Gastroesophageal sphincter (tissue), 3 donors: ENCODE results near the gene SHISAL1.

ENCODE experiments used
- EP300 ChIP-seq: sonication (generic); formaldehyde crosslinking; IDR thresholded peaks from one replicate; pipeline ENCODE4 v1.6.1; 2017; ENCODE audit warnings: antibody characterized with exemption, mild to moderate bottlenecking
- POLR2A ChIP-seq, 2 donors: fragments of 450-650 bp; IDR thresholded peaks; one replicate each; pipeline ENCODE4 v1.6.1; 2017; ENCODE audit warnings: antibody characterized with exemption in 2 of 2, mild to moderate bottlenecking in 2 of 2, moderate library complexity in 1 of 2
- POLR2AphosphoS5 ChIP-seq: sonication (generic); formaldehyde crosslinking; IDR thresholded peaks from one replicate; pipeline ENCODE4 v1.6.1; 2017; ENCODE audit warnings: antibody characterized with exemption
- TF ChIP-seq, protein P1 (sequence below), 4 experiments: fragments of 200-600 bp in 2 of 4; fragments of 450-650 bp in 2 of 4; sonication (generic) in 1 of 4; IDR thresholded peaks; one replicate each; pipeline ENCODE4 v1.5.1; 2017 to 2019; ENCODE audit warnings: antibody characterized with exemption in 4 of 4, mild to moderate bottlenecking in 2 of 4, moderate library complexity in 2 of 4

- TF ChIP-seq, protein P1, sequence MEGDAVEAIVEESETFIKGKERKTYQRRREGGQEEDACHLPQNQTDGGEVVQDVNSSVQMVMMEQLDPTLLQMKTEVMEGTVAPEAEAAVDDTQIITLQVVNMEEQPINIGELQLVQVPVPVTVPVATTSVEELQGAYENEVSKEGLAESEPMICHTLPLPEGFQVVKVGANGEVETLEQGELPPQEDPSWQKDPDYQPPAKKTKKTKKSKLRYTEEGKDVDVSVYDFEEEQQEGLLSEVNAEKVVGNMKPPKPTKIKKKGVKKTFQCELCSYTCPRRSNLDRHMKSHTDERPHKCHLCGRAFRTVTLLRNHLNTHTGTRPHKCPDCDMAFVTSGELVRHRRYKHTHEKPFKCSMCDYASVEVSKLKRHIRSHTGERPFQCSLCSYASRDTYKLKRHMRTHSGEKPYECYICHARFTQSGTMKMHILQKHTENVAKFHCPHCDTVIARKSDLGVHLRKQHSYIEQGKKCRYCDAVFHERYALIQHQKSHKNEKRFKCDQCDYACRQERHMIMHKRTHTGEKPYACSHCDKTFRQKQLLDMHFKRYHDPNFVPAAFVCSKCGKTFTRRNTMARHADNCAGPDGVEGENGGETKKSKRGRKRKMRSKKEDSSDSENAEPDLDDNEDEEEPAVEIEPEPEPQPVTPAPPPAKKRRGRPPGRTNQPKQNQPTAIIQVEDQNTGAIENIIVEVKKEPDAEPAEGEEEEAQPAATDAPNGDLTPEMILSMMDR (IDR thresholded peaks at IDR 0.05), result no peak
- TF ChIP-seq POLR2A (IDR thresholded peaks at IDR 0.05) (no peak), EP300 (no peak), POLR2AphosphoS5 (no peak)
Measured at GRCh38 chr22:44247923-44248892, 64.5 kb downstream of the SHISAL1 start.
